Mesothelial cell of epicardium (in vitro differentiated cells): ENCODE results near the gene FGGY. TPM values are rescaled to one million over a fixed set of nuclear protein-coding genes. Genes with fewer than 3 reads are reported as not detected.

Experiments
- DNase-seq, 2 experiments: peaks; one replicate each; pipeline ENCODE4 v3.0.0; 2021; ENCODE audit warnings: low spot score in 2 of 2; ENCODE audit not compliant: unreplicated experiment in 2 of 2
- H3K27ac Mint-ChIP-seq: 2 replicates; pipeline ENCODE4 v1.8.0; 2021; ENCODE audit warnings: mixed read lengths
- H3K27me3 Mint-ChIP-seq: 2 replicates; pipeline ENCODE4 v1.8.0; 2021; ENCODE audit warnings: low read depth, mixed read lengths
- H3K36me3 Mint-ChIP-seq: 2 replicates; pipeline ENCODE4 v1.8.0; 2021; ENCODE audit warnings: mixed read lengths
- H3K4me1 Mint-ChIP-seq: 2 replicates; pipeline ENCODE4 v1.8.0; 2021; ENCODE audit warnings: mixed read lengths
- H3K4me3 Mint-ChIP-seq: 2 replicates; pipeline ENCODE4 v1.8.0; 2021; ENCODE audit warnings: mild to moderate bottlenecking, moderate library complexity, mixed read lengths
- H3K9me3 Mint-ChIP-seq: 2 replicates; pipeline ENCODE4 v1.8.0; 2021; ENCODE audit warnings: mixed read lengths
- CTCF ChIP-seq: fragments of 200-600 bp; sonication (generic); IDR thresholded peaks from one replicate; pipeline ENCODE4 v1.5.0; 2021; ENCODE audit warnings: antibody characterized with exemption; ENCODE audit not compliant: unreplicated experiment
- total RNA-seq: library from RNA; stranded (reverse); gene quantifications from 3 replicates; pipeline ENCODE4 v1.2.1, GENCODE V29; 2021

Gene FGGY
- total RNA-seq, 1 donor from 2014 or later: 21.8 TPM

GRCh38 chr1:59452026-59452425, 155.1 kb downstream of the FGGY start:
- Mint-ChIP-seq H3K9me3 (peaks cover 12% of the 10 kb centered on the region), H3K27ac (peak overlapping the region; percentile 40), H3K4me3 (no peak overlapping the region), H3K36me3 (peaks cover 3% of the 10 kb centered on the region), H3K27me3 (no peaks in the 10 kb centered on the region), H3K4me1 (peaks cover 35% of the 10 kb centered on the region)
- TF ChIP-seq CTCF: no peak
- DNase-seq: no peak

- peak overlapping the region; percentile 40 for H3K27ac Mint-ChIP-seq
- H3K27me3 Mint-ChIP-seq: no peaks in the 10 kb centered on the region
- peaks cover 12% of the 10 kb centered on the region for H3K9me3 Mint-ChIP-seq
- DNase-seq: no peak
- peaks cover 35% of the 10 kb centered on the region for H3K4me1 Mint-ChIP-seq
- TF ChIP-seq CTCF: no peak
- no peak overlapping the region for H3K4me3 Mint-ChIP-seq
- H3K36me3 Mint-ChIP-seq: peaks cover 3% of the 10 kb centered on the region
Measured at GRCh38 chr1:59452559-59452958, 155.7 kb downstream of the FGGY start.

DNA sequence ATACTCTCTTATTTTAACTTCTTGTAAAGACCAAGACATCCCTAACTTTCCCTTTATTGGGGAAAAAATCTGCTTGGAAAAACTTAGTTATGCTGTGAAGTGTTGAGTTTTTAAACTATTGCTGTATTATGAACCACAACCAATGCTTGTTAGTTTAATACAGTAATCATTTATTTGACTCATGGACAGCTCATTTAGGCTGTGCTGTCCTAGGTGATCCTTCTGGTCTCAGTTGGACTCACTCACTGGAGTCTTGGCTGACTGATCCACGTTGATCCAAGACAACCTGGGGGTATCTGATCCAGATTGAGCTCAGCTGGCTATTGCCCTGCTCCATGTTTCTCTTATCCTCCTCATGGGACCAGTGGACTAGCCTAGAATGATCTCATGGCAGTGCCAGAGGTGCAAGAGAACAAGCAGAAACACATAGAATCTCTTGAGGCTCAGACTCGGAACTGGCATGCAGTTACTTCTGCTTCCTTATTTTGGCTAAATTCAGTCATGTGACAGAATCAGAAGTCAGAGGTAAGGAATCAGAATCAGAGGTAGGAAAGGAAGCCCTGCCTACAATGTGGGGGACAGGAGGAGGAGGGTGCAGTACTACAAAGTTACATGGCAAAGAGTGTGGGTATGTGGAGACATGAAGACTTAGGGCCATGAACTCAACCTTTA, 156.5 kb downstream of the FGGY start:
- no peak for DNase-seq
- Mint-ChIP-seq H3K36me3 (peaks cover 3% of the 10 kb centered on the region), H3K9me3 (peaks cover 12% of the 10 kb centered on the region), H3K4me3 (no peak overlapping the region), H3K4me1 (peaks cover 34% of the 10 kb centered on the region), H3K27me3 (no peaks in the 10 kb centered on the region), H3K27ac (no peak overlapping the region)
- TF ChIP-seq CTCF: no peak

DNA sequence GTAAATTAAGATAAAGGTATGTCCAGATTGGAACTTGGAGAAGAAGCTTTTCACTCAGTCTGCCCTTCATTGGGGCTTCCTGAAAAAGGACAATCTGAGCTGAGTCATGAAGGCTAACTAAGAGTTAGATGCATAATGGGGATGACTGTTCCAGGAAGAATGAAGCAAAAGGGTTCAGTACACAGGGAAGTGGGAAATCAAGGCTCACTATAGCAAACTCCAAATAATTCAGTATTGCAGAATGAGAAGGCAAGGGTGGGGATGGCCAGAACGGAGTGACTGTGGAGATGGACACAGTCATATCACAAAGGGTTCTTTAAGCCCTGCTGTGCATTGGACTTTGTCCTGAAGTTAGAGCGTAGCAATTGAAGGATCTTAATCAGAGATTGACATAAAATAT, 158.3 kb downstream of the FGGY start:
- DNase-seq: no peak
- peaks cover 42% of the 10 kb centered on the region for H3K4me1 Mint-ChIP-seq
- H3K27me3 Mint-ChIP-seq: no peaks in the 10 kb centered on the region

DNA sequence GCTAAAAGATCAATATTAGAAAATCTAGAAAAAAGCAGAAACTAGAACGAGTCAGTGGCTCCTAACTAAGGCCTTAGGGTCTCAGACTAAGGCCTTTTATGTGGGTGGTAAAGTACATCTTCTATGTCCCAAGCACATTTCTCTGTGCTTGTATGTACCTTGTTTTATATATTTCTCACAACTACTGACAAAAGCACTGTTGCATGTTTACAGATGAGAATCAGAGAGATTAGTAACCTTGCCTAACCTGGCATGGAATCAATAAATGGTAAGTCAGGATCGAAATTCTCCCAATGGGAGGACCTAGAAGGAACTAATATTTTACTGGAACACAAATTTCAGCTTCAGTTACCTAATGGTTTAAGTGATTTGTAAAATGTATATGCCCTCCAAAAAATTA, 160.9 kb downstream of the FGGY start:
- no peak overlapping the region for H3K4me3 Mint-ChIP-seq
- H3K4me1 Mint-ChIP-seq: peaks cover 29% of the 10 kb centered on the region
- H3K36me3 Mint-ChIP-seq: peaks cover 16% of the 10 kb centered on the region
- H3K27me3 Mint-ChIP-seq: no peaks in the 10 kb centered on the region
- peaks cover 23% of the 10 kb centered on the region for H3K9me3 Mint-ChIP-seq
- peak overlapping the region; percentile 67 for H3K27ac Mint-ChIP-seq
- TF ChIP-seq CTCF: no peak
- no peak for DNase-seq

More for the DNA sequence above, 158.3 kb downstream of the FGGY start:
- Mint-ChIP-seq H3K27ac (no peak overlapping the region), H3K36me3 (peaks cover 8% of the 10 kb centered on the region), H3K9me3 (peaks cover 16% of the 10 kb centered on the region), H3K4me3 (no peak overlapping the region)
- TF ChIP-seq CTCF: no peak
